Measurements from ENCODE around the gene ZEB1. TPM values are rescaled to one million over a fixed set of nuclear protein-coding genes. Genes with fewer than 3 reads are reported as not detected.
"Not testable (repeated sequence)": the region's sequence is repeated elsewhere in the genome, so short reads cannot be mapped to it uniquely, and the experiment has no call there.

The ZEB1 gene
- polyA plus RNA-seq, 4 donors = 26.2 to 32.5 (median 28.5) TPM

GRCh38 chr10:31362023-31362641 is 43.1 kb downstream of the ZEB1 start:
- DNase-seq (ENCODE audit: low read depth in 4 of 4, low spot score in 2 of 4) = no peak

DNA sequence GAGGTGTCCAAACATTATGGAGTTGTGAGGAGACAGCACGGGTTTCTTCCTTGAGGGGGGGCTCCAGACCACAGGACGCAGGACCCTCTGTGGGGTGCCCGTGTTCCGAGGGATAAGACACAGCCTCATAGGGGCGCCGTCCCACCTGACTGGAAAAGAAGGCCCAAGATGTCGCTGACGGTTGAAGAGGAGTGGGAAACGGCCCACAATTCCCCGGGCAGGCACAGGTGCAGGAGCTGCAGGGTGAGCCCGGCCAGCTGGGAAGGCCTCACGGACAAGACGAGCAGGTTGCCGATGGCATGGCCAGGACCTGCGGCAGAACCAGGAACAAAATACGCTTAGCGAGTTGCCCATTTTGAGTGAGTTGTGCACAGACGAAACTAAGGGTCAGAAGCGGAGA is 44.7 kb downstream of the ZEB1 start:
- not testable (repeated sequence) for DNase-seq (ENCODE audit: low read depth in 4 of 4, low spot score in 2 of 4)

- DNase-seq (ENCODE audit: low read depth in 4 of 4, low spot score in 2 of 4) = not testable (repeated sequence)
Measured at GRCh38 chr10:31364238-31364637, 45.2 kb downstream of the ZEB1 start.

- no peak for DNase-seq (ENCODE audit: low read depth in 4 of 4, low spot score in 2 of 4)
Measured at GRCh38 chr10:31366703-31367102, 47.7 kb downstream of the ZEB1 start.

DNA sequence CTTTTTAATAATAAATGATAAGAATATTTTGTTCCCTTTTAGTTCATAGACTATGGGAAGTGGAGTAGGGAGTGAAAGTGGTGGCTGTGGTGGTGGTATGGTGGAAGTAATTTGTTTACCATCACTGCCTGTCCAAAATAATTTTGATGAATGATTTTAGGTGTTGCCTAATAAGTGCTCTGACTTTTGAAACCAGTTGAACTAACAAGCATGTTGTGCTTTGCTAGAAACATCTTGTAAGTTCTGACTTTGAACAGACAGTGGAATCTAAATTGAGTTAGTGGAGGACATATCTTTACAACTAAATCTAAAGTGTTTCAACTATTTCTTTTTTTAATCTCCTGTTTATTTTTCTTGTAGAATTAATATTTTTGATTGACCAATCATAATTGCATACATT is 49.7 kb downstream of the ZEB1 start:
- no peak for DNase-seq (ENCODE audit: low read depth in 4 of 4, low spot score in 2 of 4)

DNA sequence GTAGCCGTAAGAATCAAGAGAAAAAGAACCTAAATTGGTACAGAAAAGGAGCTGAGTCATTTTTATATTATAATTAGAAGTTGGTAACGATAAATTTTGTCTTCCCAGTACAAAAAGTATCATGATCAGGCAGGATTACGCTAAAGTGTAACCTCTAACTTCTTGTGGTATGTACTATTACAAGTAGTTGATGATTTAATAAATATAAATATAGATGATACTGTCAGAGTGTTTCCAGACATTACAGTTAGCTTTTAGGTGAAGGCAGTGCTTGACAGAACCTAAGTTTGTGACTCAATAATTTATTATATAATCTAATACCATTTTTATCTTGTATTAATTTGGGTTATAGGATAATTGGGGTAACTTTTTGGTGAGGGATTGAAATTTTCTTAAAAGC is 53.4 kb downstream of the ZEB1 start:
- DNase-seq (ENCODE audit: low read depth in 4 of 4, low spot score in 2 of 4) = no peak

- DNase-seq (ENCODE audit: low read depth in 4 of 4, low spot score in 2 of 4) = no peak
Measured at GRCh38 chr10:31374146-31374696, 55.2 kb downstream of the ZEB1 start.

DNA sequence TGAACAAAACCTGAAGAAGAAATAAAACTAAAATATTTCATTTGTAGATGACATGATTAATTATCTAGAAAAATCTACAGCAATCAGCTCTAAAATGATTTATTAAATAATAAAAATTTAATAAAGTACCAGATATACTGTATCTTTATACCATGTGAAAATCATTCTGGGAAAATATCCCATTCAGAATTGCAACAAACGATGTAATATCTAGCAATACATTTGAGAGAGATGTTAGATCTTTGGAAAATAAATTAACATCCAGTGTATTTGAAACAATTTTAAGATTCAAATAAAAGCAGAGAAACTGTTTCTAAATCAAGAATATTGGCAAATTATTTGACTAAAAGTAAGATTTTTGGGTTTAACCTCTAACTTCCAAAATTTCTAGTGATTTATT is 62.2 kb downstream of the ZEB1 start:
- DNase-seq (ENCODE audit: low read depth in 4 of 4, low spot score in 2 of 4) = no peak

DNA sequence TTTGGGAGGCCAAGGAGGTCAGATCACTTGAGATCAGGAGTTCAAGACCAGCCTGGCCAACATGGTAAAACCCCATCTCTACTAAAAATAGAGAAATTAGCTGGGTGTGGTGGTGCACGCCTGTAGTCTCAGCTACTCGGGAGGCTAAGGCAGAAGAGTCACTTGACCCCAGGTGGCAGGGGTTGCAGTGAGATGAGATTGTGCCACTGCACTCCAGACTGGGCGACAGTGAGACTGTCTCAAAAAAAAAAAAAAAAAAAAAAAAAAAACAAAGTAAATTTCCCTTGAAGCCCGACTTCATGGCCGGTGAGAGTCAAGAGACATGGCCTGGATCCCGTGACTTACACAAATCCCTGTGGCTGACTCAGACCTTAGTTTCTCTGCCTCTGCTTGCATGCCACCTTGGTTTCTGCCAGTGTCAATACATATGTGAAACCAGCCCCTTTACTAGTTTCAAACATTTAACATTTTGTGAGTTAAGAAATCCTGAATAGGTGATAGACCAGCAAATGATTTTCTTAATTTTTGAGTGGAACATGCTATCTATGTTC is 62.8 kb downstream of the ZEB1 start:
- no peak for DNase-seq (ENCODE audit: low read depth in 4 of 4, low spot score in 2 of 4)

DNA sequence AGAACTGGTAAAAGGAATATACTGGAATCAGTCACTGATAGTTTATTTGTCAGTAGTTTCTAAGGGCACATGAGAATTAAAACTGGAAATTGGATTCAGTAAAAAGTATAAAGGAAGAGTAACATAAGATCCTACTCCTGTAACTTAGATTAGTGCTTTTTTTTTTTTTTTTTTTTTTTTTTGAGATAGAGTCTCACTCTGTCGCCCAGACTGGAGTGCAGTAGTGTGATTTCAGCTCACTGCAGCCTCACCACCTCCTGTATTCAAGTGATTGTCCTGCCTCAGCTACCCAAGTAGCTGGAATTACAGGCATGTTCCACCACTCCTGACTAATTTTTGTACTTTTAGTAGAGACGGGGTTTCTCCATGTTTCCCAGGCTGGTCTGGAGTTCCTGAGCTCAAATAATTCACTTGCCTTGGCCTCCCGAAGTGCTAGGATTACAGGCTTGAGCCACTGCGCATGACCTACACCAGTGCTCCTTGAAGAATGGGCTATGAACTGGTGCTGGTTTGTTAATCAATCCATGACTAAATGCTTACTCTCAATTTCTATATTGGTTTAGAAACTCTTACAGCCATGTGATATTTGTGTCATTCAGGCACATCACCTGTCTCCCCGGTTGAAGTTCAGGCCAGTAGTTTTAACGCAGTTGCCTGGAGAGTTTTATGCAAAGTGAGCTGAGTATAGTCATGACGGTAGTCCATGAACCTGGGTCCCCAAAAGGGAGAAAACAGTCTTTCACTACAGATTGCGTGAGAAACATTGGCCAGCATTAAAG is 65.0 kb downstream of the ZEB1 start:
- no peak for DNase-seq (ENCODE audit: low read depth in 4 of 4, low spot score in 2 of 4)

- DNase-seq (ENCODE audit: low read depth in 4 of 4, low spot score in 2 of 4) = no peak
Measured at GRCh38 chr10:31384589-31384949, 65.6 kb downstream of the ZEB1 start.

DNA sequence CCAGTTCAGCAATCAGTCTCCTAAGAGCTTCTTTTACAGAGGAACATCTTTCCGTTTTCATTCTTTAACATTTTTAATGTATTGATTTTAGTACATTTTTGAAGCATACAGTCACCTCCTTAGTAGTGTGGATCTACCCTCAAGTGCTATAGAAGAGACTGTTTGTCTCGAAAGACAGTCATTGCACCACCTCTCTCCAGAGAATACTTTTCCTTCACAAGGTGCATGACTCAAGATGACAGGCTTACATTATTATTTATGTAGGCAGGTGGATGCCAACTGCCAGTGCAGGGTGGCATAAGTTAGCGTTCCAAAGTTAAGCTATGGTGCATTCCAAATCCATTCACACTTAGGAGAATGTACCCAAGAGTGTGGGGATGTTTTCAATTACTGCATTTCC is 71.8 kb downstream of the ZEB1 start:
- DNase-seq (ENCODE audit: low read depth in 4 of 4, low spot score in 2 of 4) = no peak

DNA sequence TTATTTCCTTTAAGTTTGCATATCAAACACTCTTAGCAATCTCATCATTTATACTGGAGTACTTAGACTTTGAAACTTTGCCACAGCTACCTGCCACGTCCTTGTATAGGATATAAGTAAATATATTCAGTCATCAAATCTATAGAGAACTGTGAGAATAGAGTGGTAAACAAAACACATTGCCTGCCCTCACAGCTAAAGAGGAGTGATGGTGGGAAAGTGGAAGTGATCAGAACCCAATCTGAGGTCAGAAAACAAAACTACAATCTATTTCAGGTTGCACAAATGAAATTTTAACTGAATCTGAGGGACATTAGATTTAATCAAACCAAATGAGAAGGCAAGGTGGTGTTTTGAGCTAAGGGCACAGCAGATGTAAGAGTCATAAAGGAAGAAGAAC is 74.8 kb downstream of the ZEB1 start:
- DNase-seq (ENCODE audit: low read depth in 4 of 4, low spot score in 2 of 4) = no peak

- no peak for DNase-seq (ENCODE audit: low read depth in 4 of 4, low spot score in 2 of 4)
Measured at GRCh38 chr10:31395695-31396094, 76.7 kb downstream of the ZEB1 start.

GRCh38 chr10:31396376-31396775 is 77.4 kb downstream of the ZEB1 start:
- DNase-seq (ENCODE audit: low read depth in 4 of 4, low spot score in 2 of 4) = no peak

GRCh38 chr10:31397852-31398251 is 78.8 kb downstream of the ZEB1 start:
- DNase-seq (ENCODE audit: low read depth in 4 of 4, low spot score in 2 of 4) = no peak

DNA sequence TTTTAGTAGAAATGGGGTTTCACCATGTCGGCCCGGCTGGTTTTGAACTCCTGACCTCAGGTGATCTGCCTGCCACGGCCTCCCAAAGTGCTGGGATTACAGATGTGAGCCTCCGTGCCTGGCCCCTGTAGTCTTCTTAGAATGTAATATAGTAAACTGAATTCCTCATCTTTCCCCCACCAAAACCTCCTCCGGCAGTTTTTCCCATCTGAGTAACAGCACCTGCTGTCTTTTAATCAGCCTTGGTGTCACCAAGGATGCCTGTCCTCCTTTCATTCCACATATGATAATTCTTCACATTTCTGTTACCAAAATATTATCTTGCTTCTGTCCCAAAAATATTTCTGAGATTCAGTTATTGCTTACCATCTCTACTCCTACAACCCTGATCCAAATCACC is 80.2 kb downstream of the ZEB1 start:
- DNase-seq (ENCODE audit: low read depth in 4 of 4, low spot score in 2 of 4) = no peak

GRCh38 chr10:31399631-31400030 is 80.6 kb downstream of the ZEB1 start:
- DNase-seq (ENCODE audit: low read depth in 4 of 4, low spot score in 2 of 4) = no peak

DNA sequence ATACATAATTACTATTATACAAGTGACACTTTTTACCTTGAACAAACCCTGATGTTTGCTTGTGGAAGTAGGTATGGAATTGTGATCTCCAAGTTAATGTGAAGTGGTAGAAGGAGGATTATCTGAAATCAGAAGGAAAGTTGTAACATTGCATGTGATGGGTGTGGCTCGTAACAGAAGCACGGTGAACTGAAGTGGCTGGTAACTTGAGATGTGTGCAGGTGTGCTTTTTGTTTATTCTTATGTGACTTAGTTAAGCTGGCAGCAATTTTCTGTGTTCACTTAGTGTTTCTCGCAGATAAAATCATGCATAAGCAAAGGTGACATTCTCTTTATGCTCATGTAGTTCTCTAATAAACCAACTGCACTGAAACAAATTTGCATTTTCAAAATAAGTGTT is 82.3 kb downstream of the ZEB1 start:
- DNase-seq (ENCODE audit: low read depth in 4 of 4, low spot score in 2 of 4) = no peak

- DNase-seq (ENCODE audit: low read depth in 4 of 4, low spot score in 2 of 4) = no peak
Measured at GRCh38 chr10:31404640-31405039, 85.6 kb downstream of the ZEB1 start.

- DNase-seq (ENCODE audit: low read depth in 4 of 4, low spot score in 2 of 4) = not testable (repeated sequence)
Measured at GRCh38 chr10:31405829-31406228, 86.8 kb downstream of the ZEB1 start.

DNA sequence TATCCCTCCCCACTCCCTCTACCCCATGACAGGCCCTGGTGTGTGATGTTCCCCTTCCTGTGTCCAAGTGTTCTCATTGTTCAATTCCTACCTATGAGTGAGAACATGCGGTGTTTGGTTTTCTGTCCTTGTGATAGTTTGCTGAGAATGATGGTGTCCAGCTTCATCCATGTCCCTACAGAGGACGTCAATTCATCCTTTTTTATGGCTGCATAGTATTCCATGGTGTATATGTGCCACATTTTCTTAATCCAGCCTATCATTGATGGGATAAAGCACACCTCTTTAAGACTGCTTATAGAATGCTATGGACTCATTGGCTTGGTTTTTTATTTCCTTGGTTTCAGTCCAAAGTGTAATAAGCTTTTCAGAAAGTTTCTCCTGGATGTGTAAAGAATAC is 93.4 kb downstream of the ZEB1 start:
- DNase-seq (ENCODE audit: low read depth in 4 of 4, low spot score in 2 of 4) = not testable (repeated sequence)
